K562 (cell line): ENCODE measurements around the gene ROR2.

Experiments
- GTF2F1 ChIP-seq: IDR thresholded peaks from 2 replicates; pipeline ENCODE4 v1.6.1; 2011; ENCODE audit warnings: low read depth, low read length, improper control_type of control experiment
- POLR2A ChIP-seq: fragments of 450-650 bp; conservative IDR thresholded peaks from 2 replicates; pipeline ENCODE4 v1.6.1; 2016
- YY1 ChIP-seq, 3 experiments: IDR thresholded peaks; 2 replicates each; pipeline ENCODE4 v1.6.1; 2011; ENCODE audit warnings: low read length in 2 of 3, mild to moderate bottlenecking in 2 of 3, moderate library complexity in 2 of 3, borderline replicate concordance in 1 of 3, control low read depth in 1 of 3, low read depth in 1 of 3; ENCODE audit not compliant: insufficient read depth in 3 of 3, insufficient replicate concordance in 2 of 3, control insufficient read depth in 1 of 3, insufficient read length in 1 of 3; ENCODE audit errors: extremely low read depth in 1 of 3
- ZNF589 ChIP-seq: fragments of 200-800 bp; sonication (Bioruptor generic); IDR thresholded peaks from 2 replicates; pipeline ENCODE4 v1.6.1; 2016; ENCODE audit warnings: low read depth, missing genetic modification characterization, missing compliant biosample characterization

- TF ChIP-seq ZNF589 (CRISPR knock-in tag) (no peak), YY1 (IDR thresholded peaks at IDR 0.05; ENCODE audit: borderline replicate concordance in 1 of 3, control insufficient read depth in 1 of 3, extremely low read depth in 1 of 3, insufficient read depth in 3 of 3, insufficient read length in 1 of 3, insufficient replicate concordance in 2 of 3, low read depth in 1 of 3, low read length in 2 of 3) (no peak), POLR2A (no peak), GTF2F1 (no peak)
Measured at GRCh38 chr9:91689006-91689405, 261.0 kb downstream of the ROR2 start.
